ENCODE results near the gene NIPAL3.

GRCh38 chr1:24412408-24412807, 3.2 kb upstream of the NIPAL3 start:
- TF ChIP-seq POLR2A (IDR thresholded peaks at IDR 0.05; ENCODE audit: low read depth, low read length) (no peak), CTCF (IDR thresholded peaks at IDR 0.05; ENCODE audit: extremely low read depth in 1 of 2, insufficient read depth in 1 of 2, low read depth in 1 of 2, low read length in 2 of 2) (no peak), POLR2AphosphoS5 (IDR thresholded peaks at IDR 0.05; ENCODE audit: insufficient read depth, low read depth, low read length) (no peak), MAX (IDR thresholded peaks at IDR 0.05; ENCODE audit: insufficient read depth, insufficient read length) (no peak), GATA2 (IDR thresholded peaks at IDR 0.05; ENCODE audit: insufficient read depth, insufficient read length, low read depth, low read length) (no peak), EZH2 (IDR thresholded peaks at IDR 0.05; ENCODE audit: borderline replicate concordance, low read depth, low read length, severe bottlenecking) (no peak), JUN (IDR thresholded peaks at IDR 0.05; ENCODE audit: borderline replicate concordance, insufficient read depth, insufficient read length, low read depth) (no peak)
